Large intestine (tissue), 3 donors: ENCODE results near the gene CATSPER4. TPM values are rescaled to one million over a fixed set of nuclear protein-coding genes. Genes with fewer than 3 reads are reported as not detected.
"Not testable (repeated sequence)": the region's sequence is repeated elsewhere in the genome, so short reads cannot be mapped to it uniquely, and the experiment has no call there.

ENCODE experiments used
- DNase-seq, 2 donors: peaks; one replicate each; pipeline versions ENCODE4 v3.0.0 to v3.0.0-alpha.2; 2013
- H3K27ac ChIP-seq: one replicate; pipeline ENCODE4 v1.5.1; 2013; ENCODE audit warnings: low read length
- H3K27me3 ChIP-seq: 2 replicates; pipeline ENCODE4 v1.6.1; 2013; ENCODE audit warnings: low read length; ENCODE audit not compliant: control insufficient read depth, insufficient read depth
- H3K36me3 ChIP-seq: 2 replicates; pipeline ENCODE4 v1.6.1; 2013; ENCODE audit warnings: low read length; ENCODE audit not compliant: control insufficient read depth, insufficient read depth
- H3K4me1 ChIP-seq: one replicate; pipeline ENCODE4 v1.6.1; 2013; ENCODE audit warnings: low read length; ENCODE audit not compliant: control insufficient read depth, insufficient read depth
- H3K4me3 ChIP-seq: one replicate; pipeline ENCODE4 v1.5.1; 2013; ENCODE audit warnings: low read length
- H3K9me3 ChIP-seq: one replicate; pipeline ENCODE4 v1.6.1; 2013; ENCODE audit warnings: mild to moderate bottlenecking, low read depth, low read length, moderate library complexity; ENCODE audit not compliant: control insufficient read depth
- WGBS: methylation state at CpG from one replicate; pipeline ENCODE4 v1.1.5; 2013; ENCODE audit warnings: low lambda C conversion rate; ENCODE audit not compliant: insufficient coverage; 5-methylcytosine and 5-hydroxymethylcytosine counted together
- polyA plus RNA-seq: library from polyadenylated mRNA; unstranded; fragments of 120-200 nt; gene quantifications from one replicate; pipeline ENCODE4 v1.2.1, GENCODE V29; 2013

Gene CATSPER4
- polyA plus RNA-seq, 1 donor, result 0.12 TPM

DNA sequence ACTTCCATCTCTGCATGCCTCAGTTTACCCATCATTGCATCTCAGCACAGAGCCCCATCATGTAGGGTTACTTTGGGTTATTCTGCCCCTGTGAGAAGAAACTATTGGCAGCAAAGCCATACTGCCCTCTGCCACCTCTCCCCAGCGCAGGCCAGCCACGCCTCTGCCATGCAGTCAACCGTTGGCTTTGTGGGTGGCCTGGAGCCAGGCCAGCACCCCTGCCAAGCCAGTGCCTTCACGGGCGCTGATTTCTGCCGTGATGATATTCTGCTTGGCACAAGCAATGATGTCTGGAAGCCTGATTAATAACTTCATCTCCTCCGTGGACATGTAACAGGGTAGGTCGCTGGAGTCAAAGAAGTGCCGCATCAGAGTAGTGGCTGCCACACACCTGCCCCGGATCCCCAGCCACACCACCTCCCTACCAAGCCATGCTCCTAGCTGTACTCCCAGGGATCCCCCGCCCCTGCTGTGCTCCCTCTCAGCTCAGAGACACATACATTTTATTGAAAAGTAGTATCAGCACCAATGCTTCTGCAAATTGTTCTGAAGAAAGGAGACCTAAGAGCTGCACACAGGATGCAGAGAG, 28.6 kb downstream of the CATSPER4 start:
- DNase-seq, result no peak
- no peak overlapping the region for H3K4me3 ChIP-seq
- no peaks in the 10 kb centered on the region for H3K4me1 ChIP-seq
- H3K27ac ChIP-seq, result no peak overlapping the region
- H3K36me3 ChIP-seq, result no peaks in the 10 kb centered on the region
- no peaks in the 10 kb centered on the region for H3K9me3 ChIP-seq
- WGBS, result no CpG with 5 or more reads among the region's 11 CpGs
- H3K27me3 ChIP-seq, result peaks cover 2% of the 10 kb centered on the region

DNA sequence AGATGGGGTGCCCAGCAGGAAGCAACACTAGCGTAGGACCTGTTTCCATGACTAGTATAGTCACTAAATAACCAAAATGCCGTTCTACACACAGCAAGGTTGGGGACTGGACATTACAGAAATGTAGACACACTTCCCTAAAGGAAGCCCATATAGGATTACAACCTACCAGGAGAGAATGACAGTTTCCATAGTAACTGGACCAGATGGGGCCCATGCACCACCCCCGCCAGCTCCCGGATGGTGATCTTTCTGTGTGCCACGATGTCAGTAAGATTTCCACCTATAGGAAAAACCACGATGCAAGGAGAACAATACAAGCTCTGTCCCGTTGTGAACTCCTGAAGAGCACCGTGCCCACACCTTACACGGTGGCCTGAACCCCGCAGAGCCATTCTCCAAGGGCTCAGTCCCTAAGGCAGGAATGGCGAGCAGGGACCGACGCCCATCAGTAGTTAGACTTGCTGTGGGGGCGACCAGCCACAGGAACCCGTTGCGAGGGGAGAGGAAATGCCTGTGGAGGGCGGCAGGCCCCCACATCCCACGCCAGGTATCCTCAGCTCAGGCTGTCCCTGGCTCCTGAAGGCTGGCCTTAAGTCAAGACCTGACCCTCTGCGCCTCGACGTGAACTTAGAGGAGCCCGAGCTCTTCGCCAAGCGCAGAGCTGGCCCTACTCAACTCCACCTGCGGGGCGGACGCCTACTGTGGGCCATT, 30.0 kb downstream of the CATSPER4 start:
- WGBS, result no CpG with 5 or more reads among the region's 27 CpGs
- Histone ChIP-seq H3K4me1 (no peaks in the 10 kb centered on the region), H3K27ac (no peak overlapping the region), H3K36me3 (no peaks in the 10 kb centered on the region), H3K27me3 (peaks cover 5% of the 10 kb centered on the region), H3K9me3 (no peaks in the 10 kb centered on the region), H3K4me3 (no peak overlapping the region)
- DNase-seq, result no peak

DNA sequence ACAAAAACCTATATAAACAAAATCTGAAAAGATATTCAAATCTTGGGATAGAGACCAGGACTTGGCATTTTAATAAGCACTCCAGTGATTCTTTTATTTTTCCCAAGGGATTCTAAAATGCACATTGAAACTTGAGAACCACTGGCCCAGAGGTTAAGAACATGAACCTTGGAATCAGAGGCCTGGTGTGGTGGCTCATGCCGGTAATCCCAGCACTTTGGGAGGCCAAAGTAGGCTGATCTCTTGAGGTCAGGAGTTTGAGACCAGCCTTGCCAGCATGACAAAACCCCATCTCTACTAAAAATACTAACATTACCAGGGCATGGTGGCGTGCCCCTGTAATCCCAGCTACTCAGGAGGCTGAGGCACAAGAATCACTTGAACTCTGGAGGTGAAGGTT, 30.7 kb downstream of the CATSPER4 start:
- Histone ChIP-seq H3K9me3 (peaks cover 2% of the 10 kb centered on the region), H3K27ac (no peak overlapping the region), H3K36me3 (no peaks in the 10 kb centered on the region), H3K4me1 (peaks cover 5% of the 10 kb centered on the region), H3K4me3 (no peak overlapping the region), H3K27me3 (peaks cover 10% of the 10 kb centered on the region)
- no CpG with 5 or more reads among the region's 2 CpGs for WGBS
- DNase-seq, result no peak

DNA sequence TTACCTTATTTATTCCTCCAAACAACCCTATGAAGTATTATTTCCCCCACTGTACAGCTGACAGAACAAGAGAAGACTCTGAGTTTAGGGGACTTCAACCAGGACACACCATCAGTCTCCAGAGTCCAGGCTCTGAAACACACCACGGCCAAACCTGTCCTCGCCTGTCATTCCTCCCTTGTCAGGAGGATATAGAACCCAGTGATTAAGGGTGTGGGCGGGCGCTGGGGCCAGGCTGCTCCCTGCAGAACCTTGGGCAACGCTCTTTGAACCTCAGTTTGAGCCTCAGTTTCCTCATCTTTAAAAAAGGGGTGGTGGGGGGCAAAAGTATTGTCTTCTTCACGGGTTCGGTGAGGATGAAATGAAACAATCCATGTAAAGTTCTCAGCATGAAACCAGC, 34.2 kb downstream of the CATSPER4 start:
- H3K36me3 ChIP-seq, result no peaks in the 10 kb centered on the region
- peaks cover 14% of the 10 kb centered on the region for H3K27me3 ChIP-seq
- peak in 1 of 2 donors; percentile 31 for DNase-seq
- peak overlapping the region; percentile 30 for H3K27ac ChIP-seq
- no CpG with 5 or more reads among the region's 7 CpGs for WGBS
- peaks cover 2% of the 10 kb centered on the region for H3K9me3 ChIP-seq
- H3K4me1 ChIP-seq, result peaks cover 5% of the 10 kb centered on the region
- peak overlapping the region; percentile 69 for H3K4me3 ChIP-seq

DNA sequence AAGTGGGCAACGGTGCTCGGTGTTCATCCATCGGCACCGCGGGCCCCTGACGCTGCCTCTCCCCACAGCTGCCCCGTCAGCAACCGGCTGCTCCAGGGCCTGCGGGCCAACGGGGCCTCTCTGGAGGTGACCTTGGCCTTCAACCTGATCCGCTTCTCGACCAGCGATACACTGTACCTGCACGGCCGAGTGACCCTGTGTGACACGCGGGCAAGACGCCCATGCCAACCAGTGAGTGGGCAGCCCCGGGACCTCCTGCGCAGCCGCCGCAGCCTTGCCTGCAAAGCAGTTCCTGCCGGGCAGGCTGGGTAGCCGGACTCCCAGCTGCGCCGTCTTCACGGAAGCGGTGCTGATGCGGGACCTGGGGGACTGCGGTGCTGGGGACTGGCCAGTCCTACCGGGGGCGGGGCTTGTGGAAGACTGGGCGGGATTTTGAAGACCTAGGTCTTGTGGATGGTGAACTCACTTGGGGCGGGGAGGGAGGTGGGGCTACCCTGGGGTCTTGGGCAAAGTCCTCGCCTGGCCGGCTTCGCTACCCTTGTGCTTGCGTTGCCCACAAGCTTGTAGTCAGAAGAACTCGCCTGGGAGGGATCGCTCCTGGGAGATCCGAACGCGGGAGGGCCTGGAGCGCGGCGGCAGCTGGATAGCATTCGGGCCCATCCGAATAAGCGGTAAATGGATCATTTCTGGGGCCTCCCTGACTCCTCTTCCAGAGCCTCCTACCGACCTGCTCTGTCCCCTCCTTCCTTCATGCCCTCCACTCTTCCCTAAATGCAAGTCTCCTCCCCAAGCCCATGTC, 34.8 kb downstream of the CATSPER4 start:
- Histone ChIP-seq H3K27ac (peak overlapping the region; percentile 77), H3K9me3 (peaks cover 2% of the 10 kb centered on the region), H3K36me3 (no peaks in the 10 kb centered on the region), H3K4me3 (peak overlapping the region; percentile 69), H3K4me1 (peaks cover 5% of the 10 kb centered on the region), H3K27me3 (peaks cover 14% of the 10 kb centered on the region)
- WGBS, result no CpG with 5 or more reads among the region's 50 CpGs
- DNase-seq, result peak; percentile 89 to 94

DNA sequence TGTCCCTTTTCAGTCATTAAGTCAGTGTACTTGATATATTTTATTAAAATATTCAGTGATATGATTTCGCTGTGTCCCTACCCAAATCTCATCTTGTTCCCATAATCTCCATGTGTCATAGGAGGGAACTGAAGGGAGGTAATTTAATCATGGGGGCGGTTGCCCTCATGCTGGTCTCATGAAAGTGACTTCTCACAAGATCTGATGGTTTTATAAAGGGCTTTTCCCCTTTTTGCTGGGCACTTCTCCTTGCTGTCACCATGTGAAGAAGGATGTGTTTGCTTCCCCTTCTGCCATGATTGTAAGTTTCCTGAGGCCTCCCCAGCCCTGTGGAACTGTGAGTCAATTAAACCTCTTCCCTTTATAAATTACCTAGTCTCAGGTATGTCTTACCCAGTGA, 40.3 kb downstream of the CATSPER4 start:
- H3K9me3 ChIP-seq, H3K36me3 ChIP-seq, H3K27ac ChIP-seq, DNase-seq, H3K4me3 ChIP-seq, H3K27me3 ChIP-seq: not testable (repeated sequence)
- 100% methylated on average over 1 of the region's 2 CpGs for WGBS
- peaks cover 10% of the 10 kb centered on the region for H3K4me1 ChIP-seq

DNA sequence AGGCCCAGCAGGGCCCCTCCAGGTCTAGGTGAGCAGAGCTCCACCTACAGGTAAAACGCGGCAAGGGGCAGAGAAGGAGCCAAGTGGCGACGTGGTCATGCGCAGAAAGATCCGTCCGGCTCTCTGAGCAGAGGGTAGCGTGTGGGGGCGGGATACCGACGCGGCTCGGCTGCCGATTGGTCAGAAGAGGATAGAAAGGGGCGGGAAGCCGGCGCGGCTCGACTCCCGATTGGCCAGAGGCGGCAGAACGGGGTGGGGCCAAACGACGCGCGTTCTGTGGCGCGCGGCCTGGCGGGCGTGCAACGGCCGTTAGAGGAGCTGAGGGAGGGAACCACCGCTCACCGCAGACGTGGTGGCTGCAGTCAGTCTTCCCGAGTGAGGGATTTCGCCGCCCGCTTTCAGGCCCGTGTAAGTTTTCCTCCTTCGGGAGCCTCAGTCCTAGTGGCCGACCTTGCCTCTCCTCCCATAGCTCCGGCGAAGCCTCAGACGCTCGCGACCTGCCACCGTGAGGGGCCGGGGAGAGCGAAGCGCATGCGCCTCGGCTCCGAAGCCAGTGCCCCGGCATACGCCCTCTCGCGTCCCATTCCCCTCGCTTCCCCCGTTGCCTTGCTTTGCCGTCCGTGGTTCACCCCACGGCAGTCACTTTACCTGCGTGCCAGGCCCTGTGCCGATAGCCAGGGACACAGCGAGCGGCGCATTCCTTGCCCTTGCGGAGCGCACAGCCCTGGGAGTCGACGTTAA, 43.7 kb downstream of the CATSPER4 start, which contains the start of gene CEP85:
TSS of gene CEP85 (plus strand) at position 298 of the 741 bp plus-strand sequence. CDS start 5,584 bp downstream, outside the sequence.
- Histone ChIP-seq H3K4me3 (peak within 1 kb of the TSS; percentile 65), H3K27ac (peak within 1 kb of the TSS; percentile 89), H3K27me3 (no peaks in the 10 kb centered on the region), H3K4me1 (peaks cover 8% of the 10 kb centered on the region), H3K9me3 (no peaks in the 10 kb centered on the region), H3K36me3 (no peaks in the 10 kb centered on the region)
- DNase-seq, result peak; percentile 99
- no CpG with 5 or more reads among the region's 73 CpGs for WGBS

DNA sequence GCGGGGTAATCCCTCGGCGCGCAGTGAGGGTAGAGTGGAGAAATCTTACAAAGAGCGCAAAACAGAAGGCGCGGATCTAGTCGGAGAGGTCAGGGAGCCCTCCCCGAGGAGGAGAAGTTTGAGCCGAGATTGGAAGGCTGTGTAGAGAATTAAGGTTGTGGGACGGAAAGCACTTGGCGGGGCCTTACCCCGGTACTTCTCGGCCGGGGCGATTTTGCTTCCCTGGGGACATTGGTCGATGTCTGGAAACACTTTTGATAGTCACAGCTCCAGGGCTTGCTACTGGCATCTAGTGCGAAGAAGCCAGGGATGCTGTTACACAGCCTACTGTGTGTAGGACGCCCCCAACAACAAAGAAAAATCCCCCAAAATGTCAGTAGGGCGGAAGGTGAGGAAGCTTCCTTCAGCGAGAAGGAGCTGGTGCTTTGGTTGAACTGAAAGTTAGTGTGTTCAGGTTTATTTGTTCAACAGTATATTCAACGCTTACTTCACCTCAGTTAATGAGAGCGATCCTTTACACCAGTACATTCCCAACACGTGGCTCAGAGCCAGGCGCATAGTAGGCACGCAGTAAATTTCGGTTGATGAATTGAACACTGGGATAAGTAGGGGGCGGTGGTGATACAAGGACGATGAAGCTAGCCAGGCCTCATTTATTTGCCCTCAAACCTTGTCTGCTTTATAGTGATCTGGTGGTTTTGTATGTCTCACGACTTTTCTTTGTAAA, 44.4 kb downstream of the CATSPER4 start:
- no peaks in the 10 kb centered on the region for H3K9me3 ChIP-seq
- peak overlapping the region; percentile 89 for H3K27ac ChIP-seq
- peak overlapping the region; percentile 65 for H3K4me3 ChIP-seq
- no peaks in the 10 kb centered on the region for H3K27me3 ChIP-seq
- peaks cover 8% of the 10 kb centered on the region for H3K4me1 ChIP-seq
- peak in 1 of 2 donors; percentile 61 for DNase-seq
- WGBS, result no CpG with 5 or more reads among the region's 30 CpGs
- H3K36me3 ChIP-seq, result no peaks in the 10 kb centered on the region

DNA sequence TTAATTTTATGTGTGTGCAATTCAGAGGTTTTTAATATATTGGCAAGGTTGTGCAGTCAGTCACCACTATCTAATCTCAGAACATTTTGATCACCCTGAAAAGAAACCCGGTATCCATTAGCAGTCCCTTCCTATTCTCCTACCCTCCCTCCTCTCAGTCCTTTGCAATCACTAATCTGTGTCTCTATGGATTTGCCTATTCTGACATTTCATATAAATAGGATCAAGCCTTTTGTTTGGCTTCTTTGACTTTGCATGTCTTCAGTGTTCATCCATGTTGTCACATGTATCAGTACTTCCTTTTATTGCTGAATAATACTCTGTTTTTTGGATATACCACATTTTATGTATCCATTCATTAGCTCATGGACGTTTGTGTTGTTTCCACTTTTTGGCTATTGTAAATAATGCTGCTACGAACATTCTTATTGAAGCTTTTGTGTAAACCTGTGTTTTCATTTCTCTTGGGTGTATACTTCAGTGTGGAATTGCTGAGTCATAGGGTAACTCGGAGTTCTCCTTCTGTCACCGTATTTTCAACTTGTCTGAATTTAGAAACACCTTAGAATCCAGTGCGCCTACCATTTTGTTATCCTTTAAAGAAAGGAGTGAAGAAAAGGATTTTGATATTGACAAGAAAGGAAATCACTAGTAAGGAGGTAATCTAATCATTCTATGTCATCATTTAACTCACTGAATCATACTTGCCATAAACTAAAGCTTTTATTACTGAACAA, 47.0 kb downstream of the CATSPER4 start:
- Histone ChIP-seq H3K27ac (no peak overlapping the region), H3K4me1 (peaks cover 8% of the 10 kb centered on the region), H3K36me3 (no peaks in the 10 kb centered on the region), H3K4me3 (no peak overlapping the region), H3K27me3 (no peaks in the 10 kb centered on the region), H3K9me3 (no peaks in the 10 kb centered on the region)
- WGBS, result 90% methylated on average over 3 of the region's 6 CpGs
- no peak for DNase-seq
